ENCODE data around the gene RAC3.

GRCh38 chr17:82007495-82008257 is 23.8 kb upstream of the RAC3 start:
- no peak for TF ChIP-seq CTCF (optimal IDR thresholded peaks at IDR 0.05 in 1 of 3, IDR thresholded peaks at IDR 0.05 in 1 of 3, conservative IDR thresholded peaks at IDR 0.05 in 1 of 3; ENCODE audit: extremely low read depth in 1 of 3, insufficient read depth in 2 of 3, low read length in 3 of 3)
- no peak for TF ChIP-seq EZH2 (IDR thresholded peaks at IDR 0.05; ENCODE audit: low read length)
